K562 (cell line): ENCODE data around the gene CRPPA. TPM values are rescaled to one million over a fixed set of nuclear protein-coding genes. Genes with fewer than 3 reads are reported as not detected.

Source experiments
- BRF1 ChIP-seq: IDR thresholded peaks from 3 replicates; pipeline ENCODE4 v1.6.1; 2011; ENCODE audit warnings: borderline replicate concordance, mild to moderate bottlenecking; ENCODE audit not compliant: insufficient read length; ENCODE audit errors: extremely low read depth
- CHCHD3 ChIP-seq: fragments of 250-450 bp; sonication (Bioruptor Pico); IDR thresholded peaks from 2 replicates; pipeline ENCODE4 v2.1.2; 2022; ENCODE audit warnings: mild to moderate bottlenecking
- ESRRA ChIP-seq: fragments of 450-650 bp; IDR thresholded peaks from 2 replicates; pipeline ENCODE4 v1.6.1; 2014; ENCODE audit warnings: low read depth, mild to moderate bottlenecking, moderate library complexity, borderline replicate concordance
- FOS ChIP-seq: IDR thresholded peaks from 3 replicates; pipeline ENCODE4 v1.6.1; 2011; ENCODE audit not compliant: insufficient read length; ENCODE audit errors: extremely low read depth
- FOXA1 ChIP-seq: fragments of 450-650 bp; IDR thresholded peaks from 2 replicates; pipeline ENCODE4 v1.6.1; 2016; ENCODE audit warnings: mild to moderate bottlenecking, borderline replicate concordance
- HEY1 ChIP-seq: fragments of 250-450 bp; sonication (Bioruptor Pico); IDR thresholded peaks from 2 replicates; pipeline ENCODE4 v1.5.0; 2020; ENCODE audit warnings: mild to moderate bottlenecking, moderate library complexity, borderline replicate concordance
- HMGN3 ChIP-seq: IDR thresholded peaks from 2 replicates; pipeline ENCODE4 v1.6.1; 2011; ENCODE audit warnings: borderline replicate concordance, low read depth, mild to moderate bottlenecking, mixed read lengths, low read length; ENCODE audit not compliant: insufficient read length; ENCODE audit errors: extremely low read depth
- HSF4 ChIP-seq: fragments of 250-450 bp; sonication (Bioruptor Pico); IDR thresholded peaks from 2 replicates; pipeline ENCODE4 v2.1.2; 2022; ENCODE audit warnings: mild to moderate bottlenecking, moderate library complexity, borderline replicate concordance
- IRF2 ChIP-seq: sonication (generic); formaldehyde crosslinking; IDR thresholded peaks from 2 replicates; pipeline ENCODE4 v1.8.1; 2022; ENCODE audit warnings: mild to moderate bottlenecking, missing genetic modification reagents
- KLF6 ChIP-seq: fragments of 250-450 bp; sonication (Bioruptor Pico); IDR thresholded peaks from 2 replicates; pipeline ENCODE4 v1.4.0; 2020; ENCODE audit warnings: mild to moderate bottlenecking, moderate library complexity, borderline replicate concordance
- L3MBTL2 ChIP-seq: fragments of 450-650 bp; IDR thresholded peaks from 2 replicates; pipeline ENCODE4 v1.6.1; 2016; ENCODE audit warnings: mild to moderate bottlenecking, moderate library complexity
- MAFK ChIP-seq: IDR thresholded peaks from 2 replicates; pipeline ENCODE4 v1.6.1; 2011; ENCODE audit warnings: low read length, improper control_type of control experiment
- NCOA6 ChIP-seq: fragments of 450-650 bp; IDR thresholded peaks from 2 replicates; pipeline ENCODE4 v1.6.1; 2017; ENCODE audit warnings: mild to moderate bottlenecking
- NR4A1 ChIP-seq, 2 experiments: fragments of 250-450 bp in 1 of 2; fragments of 450-650 bp in 1 of 2; sonication (Bioruptor Pico) in 1 of 2; IDR thresholded peaks; 2 replicates each; pipeline versions ENCODE4 v1.4.0 to v1.6.1; 2016 to 2020; ENCODE audit warnings: mild to moderate bottlenecking in 2 of 2, missing compliant biosample characterization in 1 of 2, missing genetic modification characterization in 1 of 2, moderate library complexity in 1 of 2
- RBBP5 ChIP-seq: fragments of 200-600 bp; sonication (generic); IDR thresholded peaks from 2 replicates; pipeline ENCODE4 v1.6.1; 2012; ENCODE audit warnings: borderline replicate concordance, mild to moderate bottlenecking, low read length, control low read depth, inconsistent platforms; ENCODE audit not compliant: insufficient read depth, poor library complexity, severe bottlenecking
- XRCC5 ChIP-seq: fragments of 200-400 bp; formaldehyde crosslinking; IDR thresholded peaks from 2 replicates; pipeline ENCODE4 v1.6.1; 2017; ENCODE audit warnings: low read depth, mild to moderate bottlenecking, low read length
- ZNF12 ChIP-seq: sonication (generic); formaldehyde crosslinking; IDR thresholded peaks from 2 replicates; pipeline ENCODE4 v1.4.0; 2020; ENCODE audit warnings: mild to moderate bottlenecking, missing genetic modification reagents
- ZNF212 ChIP-seq: fragments of 450-650 bp; formaldehyde crosslinking; IDR thresholded peaks from 2 replicates; pipeline ENCODE4 v1.4.0; 2020; ENCODE audit warnings: mild to moderate bottlenecking
- ZNF239 ChIP-seq: fragments of 250-450 bp; sonication (Bioruptor Pico); IDR thresholded peaks from 2 replicates; pipeline ENCODE4 v1.4.0; 2020; ENCODE audit warnings: mild to moderate bottlenecking
- ZNF274 ChIP-seq: IDR thresholded peaks from 2 replicates; pipeline ENCODE4 v1.6.1; 2011; ENCODE audit warnings: low read depth, mild to moderate bottlenecking, low read length, moderate library complexity, borderline replicate concordance
- ZNF354B ChIP-seq: fragments of 250-450 bp; sonication (Bioruptor Pico); IDR thresholded peaks from 2 replicates; pipeline ENCODE4 v1.4.0; 2020
- ZNF408 ChIP-seq: fragments of 250-450 bp; sonication (Bioruptor Pico); IDR thresholded peaks from 2 replicates; pipeline ENCODE4 v1.4.0; 2020; ENCODE audit warnings: low read depth, mild to moderate bottlenecking, moderate library complexity
- ZNF512 ChIP-seq: IDR thresholded peaks from 2 replicates; pipeline ENCODE4 v1.6.1; 2016; ENCODE audit warnings: missing genetic modification characterization, missing compliant biosample characterization
- ZNF57 ChIP-seq: fragments of 450-650 bp; formaldehyde crosslinking; IDR thresholded peaks from 2 replicates; pipeline ENCODE4 v1.4.0; 2020; ENCODE audit warnings: mild to moderate bottlenecking, moderate library complexity
- polyA plus RNA-seq, 8 experiments: library from polyadenylated mRNA; depleted of rRNA in 4 of 8; stranded (reverse) in 5 of 8; unstranded in 3 of 8; fragments of >200 nt; fragmentation: Nextera tagmentation in 2 of 8; fragmentation: Illumina TruSeq in 1 of 8; extraction: Ambion mirVana in 2 of 8; extraction: Trizol in 1 of 8; gene quantifications; 2 replicates each; pipeline versions ENCODE4 v1.2.1 to v1.2.3, GENCODE V29; 2011 to 2014; ENCODE audit warnings: inconsistent platforms in 1 of 8, missing spikeins in 1 of 8
- total RNA-seq, 7 experiments: library from RNA; depleted of rRNA in 6 of 7; stranded (reverse); fragments of >200 nt in 6 of 7; fragmentation: Illumina TruSeq in 2 of 7; extraction: Trizol in 2 of 7; gene quantifications; 2 replicates each; pipeline versions ENCODE4 v1.2.1 to v1.2.3, GENCODE V29; 2011 to 2021; ENCODE audit warnings: low replicate concordance in 1 of 7
- TF ChIP-seq, protein P1 (sequence below): fragments of 450-650 bp; formaldehyde crosslinking; IDR thresholded peaks from 2 replicates; pipeline ENCODE4 v1.4.0; 2022; ENCODE audit warnings: missing genetic modification characterization

CRPPA gene
- total and polyA plus RNA-seq, 9 of the 15 experiments (the other 6 are each of a cell fraction or from before 2014, with no cell fraction given): 3.9 to 14.4 (median 7.8) TPM

GRCh38 chr7:16416289-16417282 is 4.8 kb downstream of the CRPPA start (continued):
- TF ChIP-seq ZNF212 (CRISPR knock-in tag): no peak
- TF ChIP-seq ZNF57 (CRISPR knock-in tag): no peak
- no peak for TF ChIP-seq ZNF12 (CRISPR knock-in tag)
- TF ChIP-seq ZNF239 (CRISPR knock-in tag): no peak
- TF ChIP-seq ZNF408 (CRISPR knock-in tag): no peak
- peak; percentile 68 for TF ChIP-seq MAFK
- TF ChIP-seq CHCHD3: no peak
- no peak for TF ChIP-seq IRF2 (CRISPR knock-in tag)
- no peak for TF ChIP-seq FOS
- no peak for TF ChIP-seq XRCC5
- no peak for TF ChIP-seq NCOA6
- TF ChIP-seq ESRRA: peak; percentile 81; the same call in 1 of the 2 replicates
- no peak for TF ChIP-seq ZNF274
- TF ChIP-seq, protein P1, sequence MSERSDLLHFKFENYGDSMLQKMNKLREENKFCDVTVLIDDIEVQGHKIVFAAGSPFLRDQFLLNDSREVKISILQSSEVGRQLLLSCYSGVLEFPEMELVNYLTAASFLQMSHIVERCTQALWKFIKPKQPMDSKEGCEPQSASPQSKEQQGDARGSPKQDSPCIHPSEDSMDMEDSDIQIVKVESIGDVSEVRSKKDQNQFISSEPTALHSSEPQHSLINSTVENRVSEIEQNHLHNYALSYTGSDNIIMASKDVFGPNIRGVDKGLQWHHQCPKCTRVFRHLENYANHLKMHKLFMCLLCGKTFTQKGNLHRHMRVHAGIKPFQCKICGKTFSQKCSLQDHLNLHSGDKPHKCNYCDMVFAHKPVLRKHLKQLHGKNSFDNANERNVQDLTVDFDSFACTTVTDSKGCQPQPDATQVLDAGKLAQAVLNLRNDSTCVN (CRISPR knock-in tag): no peak
- no peak for TF ChIP-seq HSF4 (CRISPR knock-in tag)
- no peak for TF ChIP-seq RBBP5
- TF ChIP-seq HMGN3: no peak
- TF ChIP-seq ZNF512 (tag): no peak
- TF ChIP-seq NR4A1 (CRISPR knock-in tag; IDR thresholded peaks at IDR 0.05): no peak
- no peak for TF ChIP-seq NR4A1 (tag; IDR thresholded peaks at IDR 0.05)
- 0 out of 2 replicates have a peak, but pooled peaks have one; percentile 31 for TF ChIP-seq L3MBTL2
- no peak for TF ChIP-seq FOXA1
- TF ChIP-seq ZNF354B (CRISPR knock-in tag): no peak
- no peak for TF ChIP-seq BRF1
- no peak for TF ChIP-seq HEY1
- no peak for TF ChIP-seq KLF6 (CRISPR knock-in tag)
